ENCODE results near the gene KIAA0753.
A peak's percentile ranks its signal among the peaks of the same experiment; 100 is the strongest.

Gene KIAA0753

DNA sequence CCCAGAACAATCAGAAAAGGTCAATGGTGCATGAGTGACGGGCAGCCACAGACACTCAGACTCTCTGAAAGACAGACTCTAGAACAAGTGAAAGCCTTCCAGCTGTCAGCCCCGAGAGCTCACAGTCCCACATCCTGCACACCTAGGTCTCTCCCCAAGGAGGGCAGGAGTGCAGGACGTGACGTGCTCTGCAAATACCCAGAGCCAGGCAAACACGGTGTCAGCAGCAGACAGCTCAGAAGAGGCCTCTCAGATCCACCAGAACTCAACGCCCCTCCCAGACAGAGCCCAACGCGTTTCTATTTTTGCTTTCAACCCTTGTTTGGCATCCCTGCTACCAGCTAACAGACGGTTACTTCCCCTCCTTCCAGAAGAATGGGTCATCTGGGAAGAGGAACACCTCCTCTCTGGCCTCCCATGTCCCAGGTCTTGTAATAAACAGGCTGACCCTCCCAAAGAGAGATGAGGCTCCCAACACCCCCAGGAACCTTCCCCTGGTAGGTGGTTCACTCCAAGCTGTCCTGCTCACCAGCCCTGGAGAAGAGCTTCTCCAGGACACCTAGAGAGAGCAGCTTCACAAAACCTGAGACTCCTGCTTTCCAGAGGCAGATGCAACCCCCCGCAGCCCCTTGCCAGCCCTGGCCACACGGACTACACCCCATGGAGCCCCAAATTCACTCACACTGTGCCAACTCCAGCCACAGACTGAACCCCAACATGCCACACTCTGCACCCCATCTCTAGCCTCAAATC is 91.8 kb downstream of the KIAA0753 start:
- DNase-seq (ENCODE audit: low spot score) (no peak), FAIRE-seq (no peak)

DNA sequence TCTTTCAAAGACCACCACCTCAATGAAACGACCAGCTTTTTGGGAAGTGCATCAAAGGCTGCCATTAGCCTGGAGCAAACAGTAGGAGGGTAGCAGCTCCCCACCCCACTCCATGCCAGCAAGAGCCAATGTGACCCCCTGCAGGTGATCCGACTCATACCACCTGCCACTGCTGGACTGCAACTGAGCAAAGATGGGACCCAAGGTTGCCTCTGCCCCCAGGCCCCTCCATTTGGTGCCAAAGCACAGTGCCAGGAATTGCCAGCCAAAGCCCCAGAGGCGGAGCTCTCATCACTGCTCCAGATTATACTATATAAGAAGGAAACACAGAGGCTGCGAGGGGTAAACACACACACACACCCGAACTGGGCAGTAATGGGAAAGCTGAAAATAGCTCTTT is 92.5 kb downstream of the KIAA0753 start:
- no peak for DNase-seq (ENCODE audit: low spot score)

DNA sequence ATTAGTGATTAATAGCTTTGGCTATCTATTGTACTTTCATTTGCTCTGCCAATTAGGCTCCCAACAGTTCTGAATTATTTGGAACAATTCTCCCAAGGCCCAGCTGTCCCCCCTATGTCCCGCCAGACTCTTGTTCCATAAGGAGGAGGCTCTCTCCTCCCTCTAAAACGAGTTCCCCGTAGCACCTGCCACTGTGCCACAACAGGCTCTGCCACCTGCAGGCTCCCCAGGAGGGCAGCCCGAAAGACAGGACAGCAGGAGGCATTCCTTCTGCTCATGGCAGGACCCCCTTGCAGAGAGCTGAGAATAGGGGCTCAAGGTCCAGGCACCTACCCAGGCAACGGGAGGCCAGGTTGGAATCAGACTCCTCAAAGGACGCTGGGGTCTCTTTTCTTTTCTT is 93.2 kb downstream of the KIAA0753 start:
- DNase-seq (ENCODE audit: low spot score) (no peak), FAIRE-seq (no peak)

More for the DNA sequence above, 92.5 kb downstream of the KIAA0753 start:
- no peak for FAIRE-seq

DNA sequence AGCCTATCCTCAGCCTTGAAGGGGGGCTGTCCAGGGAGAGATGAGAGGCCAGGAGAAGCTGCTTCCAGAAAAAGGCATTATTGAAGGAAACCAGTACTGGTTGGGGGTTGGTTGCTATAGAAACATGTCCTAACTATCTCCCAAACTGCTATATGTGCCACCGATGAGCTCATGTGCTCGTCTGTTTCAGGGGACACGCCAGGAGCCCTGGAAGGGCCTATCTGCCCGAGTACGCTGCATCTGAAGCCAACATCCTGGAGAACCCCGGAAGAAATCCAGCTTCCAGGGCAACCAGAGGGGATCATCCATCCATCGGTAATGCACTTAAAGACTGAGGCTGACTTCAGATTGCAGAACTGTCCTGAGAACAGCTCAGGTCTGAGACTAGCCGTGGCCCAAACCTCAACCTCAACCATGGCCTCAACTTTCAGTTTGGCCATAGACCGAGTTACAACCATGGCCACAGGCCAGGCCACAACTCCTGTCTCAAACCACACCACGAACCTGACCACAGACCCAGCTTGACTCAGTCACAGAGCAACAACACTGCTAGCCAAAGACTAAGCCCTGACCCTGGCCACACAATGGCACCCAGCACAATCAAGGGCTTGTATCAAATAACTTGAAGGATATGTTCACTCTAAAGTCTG is 94.3 kb downstream of the KIAA0753 start:
- DNase-seq (ENCODE audit: low spot score) = peak; percentile 74
- FAIRE-seq = peak; percentile 94

DNA sequence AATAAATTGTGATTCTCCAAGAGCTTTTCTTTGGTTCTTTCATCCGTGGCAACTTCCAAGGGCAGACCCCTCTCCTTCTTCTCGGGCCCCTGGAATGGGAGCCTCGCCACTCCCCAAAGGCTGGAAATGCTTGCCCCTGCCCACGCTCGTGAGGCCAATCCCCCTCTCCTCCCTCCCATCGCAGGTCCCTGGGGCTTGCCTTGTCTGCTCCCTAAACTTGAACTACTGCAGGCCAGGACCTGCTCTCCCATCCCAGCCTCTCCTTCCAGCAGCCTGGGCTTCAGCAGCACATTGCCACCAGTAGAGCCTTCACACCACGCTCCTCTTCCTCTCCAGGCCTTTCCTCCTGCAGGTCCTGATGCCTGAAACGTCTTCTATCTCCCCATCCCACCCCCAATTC is 95.2 kb downstream of the KIAA0753 start:
- no peak for DNase-seq (ENCODE audit: low spot score)
- no peak for FAIRE-seq

DNA sequence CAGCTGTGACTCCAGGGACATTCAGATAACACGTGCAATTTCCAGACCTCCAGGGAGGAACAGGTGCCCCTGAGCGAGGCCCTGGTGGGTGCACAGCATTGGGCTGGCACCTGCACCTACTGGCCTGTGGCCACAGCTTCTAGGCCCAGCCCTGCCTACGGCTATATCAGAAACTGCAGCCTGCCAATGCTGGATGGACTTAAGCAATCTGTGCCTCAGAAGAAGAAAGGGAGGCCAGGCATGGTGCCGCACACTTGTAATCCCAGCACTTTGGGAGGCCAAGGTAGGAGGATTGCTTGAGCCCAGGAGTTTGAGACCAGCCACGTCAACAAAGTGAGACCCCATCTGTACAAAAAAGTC is 96.5 kb downstream of the KIAA0753 start:
- FAIRE-seq (no peak), DNase-seq (ENCODE audit: low spot score) (no peak)

DNA sequence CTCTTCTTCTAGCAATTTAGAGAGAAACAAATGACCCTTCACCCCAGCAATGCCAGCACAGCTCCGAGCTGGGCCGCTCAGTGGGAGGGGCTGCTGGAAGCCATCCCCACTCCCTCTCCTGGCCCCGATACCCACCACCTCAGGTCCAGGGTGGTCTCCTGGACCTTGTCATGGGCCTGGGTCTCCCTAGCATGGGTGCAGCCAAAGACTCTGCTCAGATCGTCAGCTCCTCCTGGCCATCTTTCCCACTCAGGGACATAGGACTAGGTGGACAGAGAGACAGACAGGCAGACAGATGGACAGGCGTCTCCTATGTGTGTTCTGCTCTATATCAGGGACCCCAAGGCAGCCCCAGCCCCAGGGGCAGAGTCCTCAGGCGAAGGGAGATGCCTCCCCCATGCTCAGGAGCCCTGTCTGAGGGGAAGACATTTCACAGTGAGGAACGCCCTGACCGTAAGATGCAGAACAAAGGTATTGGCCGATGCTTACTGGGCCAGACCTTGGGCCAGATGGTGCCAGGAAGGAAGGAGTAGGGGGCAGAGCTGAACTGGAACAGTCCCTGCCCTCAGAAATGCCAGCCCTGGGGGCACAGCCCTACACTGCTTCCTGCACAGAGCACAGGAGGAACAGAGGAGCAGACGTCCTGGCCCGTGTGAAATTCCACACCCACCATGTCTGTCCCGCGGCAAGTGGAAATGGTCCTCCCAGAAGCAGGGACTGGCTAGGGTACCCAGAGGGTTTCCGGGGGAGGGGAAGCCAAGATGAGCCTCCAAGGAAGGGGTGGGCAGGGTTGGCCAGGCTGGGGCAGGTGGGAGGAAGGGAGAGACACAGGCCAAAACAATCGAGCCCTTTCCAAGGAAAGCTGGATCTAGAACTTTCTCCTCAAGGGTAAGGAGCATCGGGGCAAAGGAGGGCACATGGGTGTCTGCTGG is 97.2 kb downstream of the KIAA0753 start:
- DNase-seq (ENCODE audit: low spot score) (no peak), FAIRE-seq (no peak)

DNA sequence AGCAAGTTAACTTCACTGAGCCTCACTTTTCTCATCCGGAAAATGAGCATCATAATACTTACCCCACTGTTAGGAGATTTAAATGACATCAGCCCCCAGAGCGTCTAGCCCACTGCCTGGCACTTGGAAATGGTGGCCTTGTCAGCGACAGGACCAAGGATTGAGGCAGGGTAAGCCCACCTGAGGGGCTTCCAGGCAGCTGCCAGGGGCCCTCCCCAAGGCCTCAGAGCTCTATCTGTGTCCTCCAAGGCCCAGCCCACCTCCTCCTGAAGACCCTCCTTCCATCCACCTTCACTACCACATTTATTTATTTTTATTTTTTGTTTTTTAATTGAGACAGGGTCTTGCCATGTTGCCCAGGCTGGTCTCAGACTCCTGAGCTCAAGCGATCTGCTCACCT is 97.9 kb downstream of the KIAA0753 start:
- DNase-seq (ENCODE audit: low spot score) (no peak), FAIRE-seq (no peak)

DNA sequence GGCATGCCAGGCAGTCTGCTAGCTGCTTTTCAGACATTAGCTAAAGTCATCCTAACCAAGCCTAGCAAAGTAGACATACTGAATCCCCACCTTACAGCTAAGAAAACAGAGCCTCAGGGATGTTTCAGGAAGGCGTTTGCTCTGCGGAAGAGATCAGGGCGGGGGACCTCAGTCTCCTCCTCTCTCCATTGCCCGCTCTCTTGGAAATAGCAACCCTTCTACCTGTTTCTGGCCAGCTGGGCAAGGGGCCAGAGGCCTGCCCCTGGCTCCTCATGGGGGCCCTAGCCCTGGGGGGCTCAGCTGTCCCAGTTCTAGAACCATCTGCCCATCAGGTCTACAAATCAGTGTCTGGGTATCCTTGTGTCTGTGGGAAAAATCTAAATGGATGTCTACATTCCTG is 98.6 kb downstream of the KIAA0753 start:
- FAIRE-seq (no peak), DNase-seq (ENCODE audit: low spot score) (no peak)

DNA sequence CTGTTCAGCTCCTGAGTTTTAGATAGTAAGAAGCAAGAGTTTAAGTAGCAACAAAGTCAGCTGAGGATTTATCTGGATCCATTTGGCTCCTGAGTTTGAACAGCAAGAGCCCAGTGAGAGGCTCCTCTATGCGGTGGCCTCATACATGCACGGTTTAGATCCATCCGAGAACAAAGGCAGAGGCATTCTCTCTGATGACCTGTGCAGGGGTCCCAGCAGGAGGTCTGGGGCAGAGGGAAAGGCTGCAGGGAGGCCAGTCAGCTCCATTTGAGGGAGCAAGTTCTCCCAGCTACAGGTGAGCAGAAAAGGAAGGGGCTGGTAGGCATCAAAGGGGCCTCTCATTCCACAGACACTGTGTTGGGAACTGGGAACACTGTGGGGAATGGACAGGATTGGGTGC is 100.6 kb downstream of the KIAA0753 start:
- DNase-seq (ENCODE audit: low spot score) (no peak), FAIRE-seq (no peak)

DNA sequence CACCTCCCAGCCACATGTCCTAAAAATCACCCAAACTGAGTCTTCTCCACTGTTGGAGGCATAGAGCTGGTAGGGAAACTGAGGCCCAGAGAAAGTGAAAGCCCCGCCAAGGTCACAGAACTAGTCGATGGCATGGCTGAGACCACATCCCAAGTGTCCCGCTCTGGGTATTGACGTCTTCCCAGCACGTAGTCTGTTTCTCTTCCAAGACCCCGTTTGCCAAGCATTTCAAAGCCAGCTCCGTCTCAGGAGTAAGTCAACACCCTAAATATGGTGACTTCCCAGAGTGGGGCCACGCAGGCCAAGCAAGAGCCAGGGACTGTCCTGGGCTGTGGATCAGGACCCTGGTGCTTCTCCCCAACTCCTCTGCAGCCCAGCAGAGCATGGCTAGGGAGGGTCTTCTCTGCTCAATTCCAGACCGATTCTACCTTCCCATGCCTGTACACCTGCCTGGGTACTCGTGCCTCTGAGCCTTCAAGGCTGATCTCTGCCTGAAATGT is 103.9 kb downstream of the KIAA0753 start:
- no peak for FAIRE-seq
- no peak for DNase-seq (ENCODE audit: low spot score)

DNA sequence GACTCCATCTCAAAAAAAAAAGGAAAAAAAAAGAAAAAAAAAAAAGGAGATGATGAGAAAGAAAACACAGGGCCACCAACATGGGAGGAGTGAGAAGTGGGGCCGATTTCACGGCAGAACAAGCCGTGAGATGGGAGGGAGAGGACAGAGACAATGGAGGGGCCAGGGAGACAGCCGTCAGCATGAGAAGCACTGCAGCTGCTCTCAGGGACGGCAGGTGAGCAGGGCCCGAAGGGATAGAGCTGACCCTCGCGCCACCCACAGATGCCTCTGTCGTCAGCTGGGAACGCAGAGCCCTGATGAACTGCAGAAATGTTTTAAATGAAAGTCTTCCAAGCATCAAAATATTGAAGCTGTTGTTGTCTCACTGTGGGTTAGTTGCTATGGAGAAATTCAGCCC is 104.5 kb downstream of the KIAA0753 start:
- no peak for FAIRE-seq
- DNase-seq (ENCODE audit: low spot score) = no peak

DNA sequence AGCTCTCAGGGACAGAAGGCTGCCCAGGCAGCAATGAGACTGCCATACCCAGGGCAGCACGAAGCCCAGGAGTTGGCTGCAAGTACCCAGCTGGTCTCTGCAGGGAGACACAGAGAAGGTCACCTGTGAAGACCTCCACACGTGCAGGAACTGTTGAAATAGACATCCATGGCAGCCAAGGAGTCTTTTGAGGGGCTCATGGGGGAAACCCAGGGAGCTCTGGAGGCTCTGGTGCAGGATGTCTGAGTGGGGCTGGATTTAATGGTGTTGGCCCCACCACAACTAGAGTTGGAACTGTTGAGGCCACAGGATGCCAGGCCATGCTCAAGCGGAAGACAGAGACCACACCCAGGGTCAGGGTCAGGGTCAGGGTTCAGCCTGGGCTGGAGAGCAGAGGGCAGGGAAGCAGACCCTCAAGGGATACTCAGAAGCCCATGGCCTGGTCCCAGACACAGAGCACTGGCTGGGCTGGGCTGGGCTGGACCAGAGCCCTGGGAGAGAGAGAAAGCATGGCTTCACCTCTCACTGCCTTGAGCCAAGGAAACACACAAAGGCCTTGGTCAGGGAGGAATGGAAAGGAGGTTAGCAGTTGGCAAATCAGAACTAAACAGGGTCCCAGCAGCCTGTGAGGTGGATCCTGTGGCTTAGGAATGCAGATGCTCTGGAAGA is 105.5 kb downstream of the KIAA0753 start:
- no peak for FAIRE-seq
- DNase-seq (ENCODE audit: low spot score) = no peak

DNA sequence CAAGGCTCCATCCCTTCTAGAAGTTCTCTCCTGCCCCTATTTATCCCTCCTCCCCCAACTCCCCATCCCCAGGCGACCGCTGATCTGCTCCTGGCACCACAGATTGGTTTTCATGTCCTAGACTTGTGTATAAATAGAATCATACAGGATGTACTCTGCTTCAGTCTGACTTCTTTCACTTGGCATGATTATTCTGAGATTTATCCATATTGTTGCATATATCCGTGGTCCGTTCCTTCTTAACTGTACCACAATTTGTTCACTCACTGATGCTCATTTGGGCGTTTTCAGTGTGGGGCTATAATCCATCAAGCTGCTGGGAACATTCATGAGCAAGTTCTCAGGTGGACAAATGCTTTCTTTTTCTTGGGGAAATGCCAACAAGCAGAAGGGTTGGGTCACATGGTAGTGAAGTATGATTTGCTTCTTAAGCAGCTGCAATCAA is 108.0 kb downstream of the KIAA0753 start:
- FAIRE-seq = no peak
- DNase-seq (ENCODE audit: low spot score) = no peak

DNA sequence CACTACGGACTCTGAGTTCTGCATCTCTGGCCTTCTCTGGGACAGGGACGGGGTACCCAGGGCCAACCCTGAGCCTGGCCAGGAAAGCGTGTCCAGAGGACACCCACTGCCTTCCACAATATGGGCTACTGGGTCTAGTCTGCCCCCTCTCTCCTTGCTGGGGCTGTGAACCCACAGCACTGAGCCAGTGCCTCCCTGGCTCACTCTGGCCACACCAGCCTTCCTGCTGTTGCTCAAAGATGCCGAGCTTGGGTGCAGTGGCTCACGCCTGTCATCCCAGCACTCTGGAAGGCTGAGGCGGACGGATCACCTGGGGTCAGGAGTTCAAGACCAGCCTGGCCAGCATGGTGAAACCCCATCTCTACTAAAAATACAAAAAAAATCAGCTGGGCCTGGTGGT is 108.9 kb downstream of the KIAA0753 start:
- FAIRE-seq (no peak), DNase-seq (ENCODE audit: low spot score) (no peak)

DNA sequence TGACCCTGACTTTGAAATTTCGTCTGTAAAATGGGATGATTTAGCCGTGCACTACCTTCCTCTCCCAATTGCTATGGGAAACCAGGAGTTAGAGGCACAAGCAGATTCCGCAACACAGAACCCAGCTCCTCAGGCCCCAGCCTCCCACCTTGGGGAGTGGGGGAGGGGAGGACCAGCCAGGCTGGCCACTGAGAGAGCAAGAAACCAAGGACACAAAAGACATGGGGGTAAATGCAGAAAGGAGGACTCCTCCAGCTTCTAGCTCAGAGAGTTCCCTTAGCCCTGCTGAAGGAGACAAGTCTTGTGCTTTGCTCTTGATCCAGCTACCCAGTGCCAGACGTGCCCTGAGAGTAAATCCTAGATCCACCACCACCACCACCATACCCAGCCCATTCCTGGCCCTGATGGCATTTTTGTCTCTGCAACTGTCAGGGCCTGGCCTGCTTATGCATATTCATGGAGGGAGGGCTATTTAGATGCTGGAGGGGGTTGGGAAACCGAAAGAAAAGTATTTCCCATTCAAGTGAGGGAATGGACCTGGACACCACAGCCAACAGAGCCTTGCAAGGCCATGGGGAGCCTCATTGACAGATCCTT is 110.1 kb downstream of the KIAA0753 start:
- no peak for DNase-seq (ENCODE audit: low spot score)
- FAIRE-seq = no peak

DNA sequence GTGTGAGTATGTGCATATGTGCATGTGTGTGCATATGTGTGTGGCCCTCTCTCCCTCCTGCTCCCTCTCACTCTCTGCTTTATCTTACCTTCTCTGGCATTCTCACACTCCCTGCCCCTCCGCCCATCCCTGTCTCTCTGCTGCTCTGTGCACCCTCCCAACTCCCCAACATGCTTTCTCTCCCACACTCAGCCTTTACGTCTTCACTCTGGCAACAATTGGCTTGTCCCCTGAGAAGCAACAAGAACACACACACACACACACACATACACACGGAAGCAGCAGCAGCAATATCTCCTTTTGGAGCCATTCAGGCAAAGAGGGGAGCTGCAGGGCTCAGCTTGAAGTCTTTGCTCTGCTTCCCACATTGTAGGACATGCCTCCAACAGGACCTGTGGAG is 112.0 kb downstream of the KIAA0753 start:
- no peak for FAIRE-seq

More for the DNA sequence above, 112.0 kb downstream of the KIAA0753 start:
- DNase-seq (ENCODE audit: low spot score) = no peak

All from RCC 7860 (cell line).